ENCODE measurements around the gene ALB.

The ALB gene

GRCh38 chr4:73439445-73439844 lies 35.4 kb downstream of the ALB start:
- H3K4me3 ChIP-seq (ENCODE audit: low read length): no peak overlapping the region
- H3K9me3 ChIP-seq (ENCODE audit: low read length): no peaks in the 10 kb centered on the region
- H2AFZ ChIP-seq (ENCODE audit: low read depth, low read length): no peak overlapping the region
- H3K4me1 ChIP-seq (ENCODE audit: insufficient read depth, low read length): no peaks in the 10 kb centered on the region
- no peaks in the 10 kb centered on the region for H3K36me3 ChIP-seq (ENCODE audit: insufficient read depth, low read length)
- peaks cover 3% of the 10 kb centered on the region for H3K27me3 ChIP-seq (ENCODE audit: insufficient read depth, low read length)

DNA sequence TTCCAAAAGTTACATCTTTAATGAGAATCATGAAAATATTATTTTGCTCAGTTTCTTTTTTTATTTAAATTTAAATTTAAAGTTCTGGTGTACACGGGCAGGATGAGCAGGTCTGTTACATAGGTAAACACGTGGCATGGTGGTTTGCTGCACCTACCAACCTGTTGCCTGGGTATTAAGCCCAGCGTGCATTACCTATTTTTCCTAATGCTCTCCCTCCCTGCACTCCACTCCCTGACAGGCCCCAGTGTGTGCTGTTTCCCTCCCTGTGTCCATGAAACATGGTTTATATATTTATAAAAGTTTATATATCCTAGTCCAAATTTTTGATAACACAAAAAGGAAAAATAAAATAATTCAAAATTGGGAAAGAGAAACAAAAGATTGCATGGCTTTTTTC lies 35.9 kb downstream of the ALB start:
- Histone ChIP-seq H3K27me3 (ENCODE audit: insufficient read depth, low read length) (peaks cover 3% of the 10 kb centered on the region), H3K4me1 (ENCODE audit: insufficient read depth, low read length) (no peaks in the 10 kb centered on the region), H2AFZ (ENCODE audit: low read depth, low read length) (no peak overlapping the region), H3K4me3 (ENCODE audit: low read length) (no peak overlapping the region), H3K36me3 (ENCODE audit: insufficient read depth, low read length) (no peaks in the 10 kb centered on the region), H3K9me3 (ENCODE audit: low read length) (no peaks in the 10 kb centered on the region)

- Histone ChIP-seq H2AFZ (ENCODE audit: low read depth, low read length) (no peak overlapping the region), H3K9me3 (ENCODE audit: low read length) (no peaks in the 10 kb centered on the region), H3K4me3 (ENCODE audit: low read length) (no peak overlapping the region), H3K36me3 (ENCODE audit: insufficient read depth, low read length) (no peaks in the 10 kb centered on the region), H3K4me1 (ENCODE audit: insufficient read depth, low read length) (no peaks in the 10 kb centered on the region), H3K27me3 (ENCODE audit: insufficient read depth, low read length) (peaks cover 3% of the 10 kb centered on the region)
Measured at GRCh38 chr4:73440653-73441052, 36.6 kb downstream of the ALB start.

DNA sequence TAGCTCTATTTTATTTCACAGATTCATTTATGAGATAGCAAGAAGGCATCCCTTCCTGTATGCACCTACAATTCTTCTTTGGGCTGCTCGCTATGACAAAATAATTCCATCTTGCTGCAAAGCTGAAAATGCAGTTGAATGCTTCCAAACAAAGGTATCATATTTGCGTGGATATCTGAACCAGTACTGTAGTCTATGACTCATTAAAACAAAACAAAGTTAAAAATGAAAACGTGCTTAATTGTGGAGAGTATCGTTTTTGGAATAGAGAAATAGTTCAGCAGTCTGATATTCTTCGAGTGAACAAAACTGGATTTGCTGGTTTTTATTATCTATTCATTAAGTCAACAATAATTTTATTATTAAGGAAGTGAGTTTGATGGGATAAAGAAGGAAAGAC lies 38.2 kb downstream of the ALB start:
- no peak overlapping the region for H3K4me3 ChIP-seq (ENCODE audit: low read length)
- H2AFZ ChIP-seq (ENCODE audit: low read depth, low read length): no peak overlapping the region
- H3K4me1 ChIP-seq (ENCODE audit: insufficient read depth, low read length): no peaks in the 10 kb centered on the region
- H3K9me3 ChIP-seq (ENCODE audit: low read length): no peaks in the 10 kb centered on the region
- peaks cover 3% of the 10 kb centered on the region for H3K27me3 ChIP-seq (ENCODE audit: insufficient read depth, low read length)
- H3K36me3 ChIP-seq (ENCODE audit: insufficient read depth, low read length): no peaks in the 10 kb centered on the region

DNA sequence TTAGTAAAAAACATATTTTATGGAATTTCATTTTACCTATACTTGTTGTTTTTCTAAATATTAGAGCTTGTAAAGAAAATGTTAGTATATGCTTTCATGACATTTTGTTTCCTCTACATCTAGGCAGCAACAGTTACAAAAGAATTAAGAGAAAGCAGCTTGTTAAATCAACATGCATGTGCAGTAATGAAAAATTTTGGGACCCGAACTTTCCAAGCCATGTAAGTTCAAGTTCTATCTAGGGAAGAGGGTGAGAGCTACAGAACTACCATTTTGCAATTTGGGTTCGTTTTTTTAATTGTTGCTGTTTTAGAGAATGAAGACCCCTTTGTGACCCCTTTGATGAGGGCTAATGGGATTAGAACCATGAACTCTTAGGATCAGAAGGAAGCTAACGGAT lies 39.1 kb downstream of the ALB start:
- Histone ChIP-seq H3K36me3 (ENCODE audit: insufficient read depth, low read length) (no peaks in the 10 kb centered on the region), H2AFZ (ENCODE audit: low read depth, low read length) (no peak overlapping the region), H3K4me3 (ENCODE audit: low read length) (no peak overlapping the region), H3K27me3 (ENCODE audit: insufficient read depth, low read length) (peaks cover 3% of the 10 kb centered on the region), H3K9me3 (ENCODE audit: low read length) (no peaks in the 10 kb centered on the region), H3K4me1 (ENCODE audit: insufficient read depth, low read length) (no peaks in the 10 kb centered on the region)

- no peak overlapping the region for H3K4me3 ChIP-seq (ENCODE audit: low read length)
- no peaks in the 10 kb centered on the region for H3K9me3 ChIP-seq (ENCODE audit: low read length)
- H3K36me3 ChIP-seq (ENCODE audit: insufficient read depth, low read length): no peaks in the 10 kb centered on the region
- H3K4me1 ChIP-seq (ENCODE audit: insufficient read depth, low read length): peaks cover 8% of the 10 kb centered on the region
- H3K27me3 ChIP-seq (ENCODE audit: insufficient read depth, low read length): peaks cover 3% of the 10 kb centered on the region
- no peak overlapping the region for H2AFZ ChIP-seq (ENCODE audit: low read depth, low read length)
Measured at GRCh38 chr4:73445383-73446335, 41.6 kb downstream of the ALB start.

DNA sequence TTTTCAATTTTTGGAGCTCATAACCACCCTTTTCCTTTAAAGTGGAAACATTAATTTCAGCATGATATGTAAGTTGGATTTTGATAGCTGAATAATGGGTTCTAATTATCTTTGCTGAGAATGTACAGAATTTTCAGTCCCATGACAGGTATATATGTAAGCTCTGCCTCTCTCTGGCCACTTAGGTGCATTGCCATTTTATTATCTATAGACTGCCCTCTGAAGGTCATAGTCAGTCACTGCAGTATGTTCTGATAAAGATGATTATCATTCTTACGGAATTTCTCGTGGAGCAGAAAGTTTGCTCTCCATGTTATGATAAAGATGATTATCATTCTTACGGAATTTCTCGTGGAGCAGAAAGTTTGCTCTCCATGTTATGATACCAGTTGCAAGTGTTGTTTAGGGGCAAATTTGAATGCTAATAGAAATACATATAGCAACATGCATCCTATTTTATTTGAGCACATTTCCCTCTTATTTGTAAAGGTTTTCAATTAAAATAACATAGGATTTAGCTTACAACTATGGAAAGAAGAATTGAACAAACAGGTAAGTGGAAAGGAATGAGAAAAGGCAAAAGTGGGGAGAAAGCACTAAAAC lies 42.4 kb downstream of the ALB start:
- Histone ChIP-seq H2AFZ (ENCODE audit: low read depth, low read length) (no peak overlapping the region), H3K4me1 (ENCODE audit: insufficient read depth, low read length) (peaks cover 10% of the 10 kb centered on the region), H3K36me3 (ENCODE audit: insufficient read depth, low read length) (no peaks in the 10 kb centered on the region), H3K27me3 (ENCODE audit: insufficient read depth, low read length) (peaks cover 3% of the 10 kb centered on the region), H3K4me3 (ENCODE audit: low read length) (no peak overlapping the region), H3K9me3 (ENCODE audit: low read length) (no peaks in the 10 kb centered on the region)

- Histone ChIP-seq H3K27me3 (ENCODE audit: insufficient read depth, low read length) (no peaks in the 10 kb centered on the region), H3K4me1 (ENCODE audit: insufficient read depth, low read length) (peaks cover 10% of the 10 kb centered on the region), H3K9me3 (ENCODE audit: low read length) (no peaks in the 10 kb centered on the region), H3K36me3 (ENCODE audit: insufficient read depth, low read length) (no peaks in the 10 kb centered on the region), H2AFZ (ENCODE audit: low read depth, low read length) (no peak overlapping the region), H3K4me3 (ENCODE audit: low read length) (no peak overlapping the region)
Measured at GRCh38 chr4:73447671-73448070, 43.6 kb downstream of the ALB start.

DNA sequence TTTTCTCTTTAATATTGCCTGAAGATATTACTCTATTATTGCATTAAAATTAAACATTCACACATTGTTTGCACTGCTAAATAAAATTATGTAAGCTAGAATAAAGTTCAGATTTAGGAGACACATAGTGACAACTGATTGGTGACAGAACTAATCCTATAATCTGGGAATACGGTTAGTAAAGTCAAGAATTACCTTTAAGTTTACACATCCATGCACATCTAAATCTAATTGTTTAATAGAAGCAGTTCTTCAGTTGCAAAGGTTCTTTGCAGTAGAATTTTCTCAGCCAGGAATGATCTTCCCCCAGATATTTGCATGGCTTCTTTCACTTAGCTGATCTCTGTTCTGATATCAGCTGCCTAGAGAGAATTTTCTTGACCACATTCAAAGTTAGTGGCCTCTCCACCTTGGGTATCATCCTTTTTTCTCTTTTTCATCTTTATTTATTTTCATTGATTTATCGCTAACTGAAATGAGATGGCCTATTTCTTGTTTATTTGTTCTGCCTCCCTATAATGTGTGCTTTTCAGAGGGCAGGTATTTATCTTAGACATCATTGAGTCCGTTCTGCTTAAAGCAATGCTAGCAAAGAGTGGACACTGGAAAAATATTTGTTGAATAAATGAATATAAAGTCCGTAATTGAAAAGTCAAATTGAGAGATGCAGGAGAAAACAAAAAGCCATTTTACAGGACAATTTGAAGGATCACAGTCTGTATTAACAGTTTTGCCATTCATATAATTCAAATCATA lies 44.5 kb downstream of the ALB start:
- Histone ChIP-seq H3K9me3 (ENCODE audit: low read length) (no peaks in the 10 kb centered on the region), H3K4me3 (ENCODE audit: low read length) (no peak overlapping the region), H3K4me1 (ENCODE audit: insufficient read depth, low read length) (peaks cover 10% of the 10 kb centered on the region), H2AFZ (ENCODE audit: low read depth, low read length) (no peak overlapping the region), H3K36me3 (ENCODE audit: insufficient read depth, low read length) (no peaks in the 10 kb centered on the region), H3K27me3 (ENCODE audit: insufficient read depth, low read length) (no peaks in the 10 kb centered on the region)

DNA sequence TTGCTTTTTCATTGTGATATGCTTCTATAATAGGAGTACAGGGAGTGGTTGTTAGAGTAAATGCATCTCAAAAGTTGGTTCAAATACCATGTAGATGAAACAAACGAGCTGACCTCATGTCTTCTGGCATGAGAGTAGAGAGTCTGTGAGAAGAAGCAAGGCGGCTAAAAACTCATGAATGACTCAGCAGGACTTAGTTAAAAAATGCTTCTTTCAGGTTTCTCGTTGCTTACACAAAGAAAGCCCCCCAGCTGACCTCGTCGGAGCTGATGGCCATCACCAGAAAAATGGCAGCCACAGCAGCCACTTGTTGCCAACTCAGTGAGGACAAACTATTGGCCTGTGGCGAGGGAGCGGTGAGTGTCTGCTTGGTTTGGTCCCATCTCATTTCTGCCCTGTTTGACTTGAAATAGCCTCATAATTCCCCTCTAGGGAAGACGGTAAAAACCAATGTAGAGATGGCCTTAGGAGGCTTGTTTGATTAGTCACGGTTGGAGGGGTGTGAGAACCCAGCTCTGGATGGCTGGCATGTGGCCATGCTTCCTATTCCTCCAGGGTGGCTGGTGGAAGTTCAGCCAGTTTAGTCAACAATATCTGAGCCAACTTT lies 46.4 kb downstream of the ALB start:
- H3K9me3 ChIP-seq (ENCODE audit: low read length): no peaks in the 10 kb centered on the region
- no peaks in the 10 kb centered on the region for H3K27me3 ChIP-seq (ENCODE audit: insufficient read depth, low read length)
- no peak overlapping the region for H3K4me3 ChIP-seq (ENCODE audit: low read length)
- H3K36me3 ChIP-seq (ENCODE audit: insufficient read depth, low read length): no peaks in the 10 kb centered on the region
- no peak overlapping the region for H2AFZ ChIP-seq (ENCODE audit: low read depth, low read length)
- peaks cover 10% of the 10 kb centered on the region for H3K4me1 ChIP-seq (ENCODE audit: insufficient read depth, low read length)

DNA sequence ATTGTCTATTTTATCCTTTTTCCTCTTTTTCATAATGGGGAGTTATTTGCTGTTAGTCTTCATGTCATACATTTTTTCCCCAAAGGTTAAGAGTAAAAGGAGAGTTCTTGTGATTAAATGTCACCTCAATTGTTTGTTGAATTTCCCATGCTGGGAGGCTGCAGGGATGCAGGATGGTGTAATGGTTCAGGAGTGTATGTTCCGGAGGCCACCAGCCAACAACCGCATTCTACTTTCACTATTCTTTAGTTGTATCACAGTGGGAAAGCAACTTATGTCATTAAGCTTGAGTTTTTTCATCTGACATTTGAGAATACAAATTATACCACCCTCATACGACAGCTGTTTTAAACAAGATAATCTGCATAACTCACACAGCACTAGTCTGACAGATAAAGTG lies 47.3 kb downstream of the ALB start:
- H2AFZ ChIP-seq (ENCODE audit: low read depth, low read length): no peak overlapping the region
- H3K9me3 ChIP-seq (ENCODE audit: low read length): no peaks in the 10 kb centered on the region
- H3K4me1 ChIP-seq (ENCODE audit: insufficient read depth, low read length): peaks cover 10% of the 10 kb centered on the region
- no peak overlapping the region for H3K4me3 ChIP-seq (ENCODE audit: low read length)
- H3K27me3 ChIP-seq (ENCODE audit: insufficient read depth, low read length): no peaks in the 10 kb centered on the region
- H3K36me3 ChIP-seq (ENCODE audit: insufficient read depth, low read length): no peaks in the 10 kb centered on the region

DNA sequence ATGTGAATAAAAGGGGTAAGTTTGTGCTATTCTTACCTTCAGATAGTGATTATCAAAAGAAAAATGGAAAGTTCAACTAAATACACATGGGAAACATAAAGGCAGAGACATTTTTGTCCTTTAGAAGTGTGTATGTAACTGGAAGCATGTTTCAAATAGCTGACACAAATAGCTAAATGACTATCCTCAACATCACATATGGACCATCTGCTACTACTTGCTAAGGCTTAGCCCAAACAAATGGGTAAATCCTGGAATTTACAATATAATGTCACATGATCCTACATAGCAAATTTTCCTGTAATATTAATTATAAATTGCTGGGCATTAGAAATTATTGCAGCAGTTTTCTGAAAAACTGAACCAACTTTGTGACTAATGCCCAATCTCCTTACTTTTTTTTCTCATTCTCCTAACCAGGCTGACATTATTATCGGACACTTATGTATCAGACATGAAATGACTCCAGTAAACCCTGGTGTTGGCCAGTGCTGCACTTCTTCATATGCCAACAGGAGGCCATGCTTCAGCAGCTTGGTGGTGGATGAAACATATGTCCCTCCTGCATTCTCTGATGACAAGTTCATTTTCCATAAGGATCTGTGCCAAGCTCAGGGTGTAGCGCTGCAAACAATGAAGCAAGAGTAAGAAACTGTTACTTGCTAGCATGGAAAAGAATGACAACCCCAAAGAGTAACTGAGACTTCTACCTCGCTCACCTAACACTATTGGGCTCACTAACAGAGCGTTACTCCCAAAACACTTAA lies 48.1 kb downstream of the ALB start:
- Histone ChIP-seq H3K4me1 (ENCODE audit: insufficient read depth, low read length) (peaks cover 10% of the 10 kb centered on the region), H3K9me3 (ENCODE audit: low read length) (no peaks in the 10 kb centered on the region), H2AFZ (ENCODE audit: low read depth, low read length) (no peak overlapping the region), H3K27me3 (ENCODE audit: insufficient read depth, low read length) (no peaks in the 10 kb centered on the region), H3K36me3 (ENCODE audit: insufficient read depth, low read length) (no peaks in the 10 kb centered on the region), H3K4me3 (ENCODE audit: low read length) (no peak overlapping the region)
